ENCODE data around the gene MED27. TPM values are rescaled to one million over a fixed set of nuclear protein-coding genes. Genes with fewer than 3 reads are reported as not detected.
"Not testable (repeated sequence)": the region's sequence is repeated elsewhere in the genome, so short reads cannot be mapped to it uniquely, and the experiment has no call there.

MED27 gene
- total RNA-seq, 1 donor, result 19.0 TPM

- DNase-seq (ENCODE audit: low read depth), result no peak
- no peak for TF ChIP-seq CTCF (IDR thresholded peaks at IDR 0.05; ENCODE audit: insufficient read depth, low read depth, low read length)
- no peak overlapping the region for H3K4me3 ChIP-seq (ENCODE audit: low read depth, low read length)
These were observed 11.1 kb downstream of the MED27 start for GRCh38 chr9:132068605-132069004.

GRCh38 chr9:132066511-132066910, 13.2 kb downstream of the MED27 start:
- no peak for DNase-seq (ENCODE audit: low read depth)
- no peak overlapping the region for H3K4me3 ChIP-seq (ENCODE audit: low read depth, low read length)
- TF ChIP-seq CTCF (IDR thresholded peaks at IDR 0.05; ENCODE audit: insufficient read depth, low read depth, low read length), result no peak

- no peak overlapping the region for H3K4me3 ChIP-seq (ENCODE audit: low read depth, low read length)
- no peak for DNase-seq (ENCODE audit: low read depth)
- no peak for TF ChIP-seq CTCF (IDR thresholded peaks at IDR 0.05; ENCODE audit: insufficient read depth, low read depth, low read length)
These were observed 13.6 kb downstream of the MED27 start for GRCh38 chr9:132066057-132066456.

- H3K4me3 ChIP-seq (ENCODE audit: low read depth, low read length), result no peak overlapping the region
- no peak for TF ChIP-seq CTCF (IDR thresholded peaks at IDR 0.05; ENCODE audit: insufficient read depth, low read depth, low read length)
- DNase-seq (ENCODE audit: low read depth), result no peak
These were observed 16.4 kb downstream of the MED27 start for GRCh38 chr9:132063281-132063680.

- H3K4me3 ChIP-seq (ENCODE audit: low read depth, low read length), result no peak overlapping the region
- TF ChIP-seq CTCF (IDR thresholded peaks at IDR 0.05; ENCODE audit: insufficient read depth, low read depth, low read length), result no peak
- peak; percentile 24 for DNase-seq (ENCODE audit: low read depth)
These were observed 16.9 kb downstream of the MED27 start for GRCh38 chr9:132062806-132063205.

- no peak for TF ChIP-seq CTCF (IDR thresholded peaks at IDR 0.05; ENCODE audit: insufficient read depth, low read depth, low read length)
- no peak for DNase-seq (ENCODE audit: low read depth)
- H3K4me3 ChIP-seq (ENCODE audit: low read depth, low read length), result no peak overlapping the region
These were observed 18.1 kb downstream of the MED27 start for GRCh38 chr9:132061526-132061925.

GRCh38 chr9:132059361-132059760, 20.3 kb downstream of the MED27 start:
- no peak for DNase-seq (ENCODE audit: low read depth)
- H3K4me3 ChIP-seq (ENCODE audit: low read depth, low read length), result no peak overlapping the region
- TF ChIP-seq CTCF (IDR thresholded peaks at IDR 0.05; ENCODE audit: insufficient read depth, low read depth, low read length), result no peak

GRCh38 chr9:132058226-132058625, 21.4 kb downstream of the MED27 start:
- not testable (repeated sequence) for DNase-seq (ENCODE audit: low read depth); H3K4me3 ChIP-seq (ENCODE audit: low read depth, low read length)
